Embryonic facial prominence (tissue), 1 donor: Measurements from ENCODE around the gene HIVEP1.

Experiments
- DNase-seq: peaks from one replicate; pipeline ENCODE4 v3.0.0-alpha.2; 2016; ENCODE audit errors: extremely low spot score

The HIVEP1 gene

GRCh38 chr6:12017876-12018401 lies 5.8 kb downstream of the HIVEP1 start:
- no peak for DNase-seq

- no peak for DNase-seq
Observed at GRCh38 chr6:12020187-12020791, 8.2 kb downstream of the HIVEP1 start.

- no peak for DNase-seq
Observed at GRCh38 chr6:12022481-12022880, 10.4 kb downstream of the HIVEP1 start.

- DNase-seq, result no peak
Observed at GRCh38 chr6:12022953-12023388, 10.9 kb downstream of the HIVEP1 start.

- no peak for DNase-seq
Observed at GRCh38 chr6:12024216-12024615, 12.1 kb downstream of the HIVEP1 start.

GRCh38 chr6:12024699-12025434 lies 12.8 kb downstream of the HIVEP1 start:
- no peak for DNase-seq

- DNase-seq, result no peak
Observed at GRCh38 chr6:12026120-12026519, 14.0 kb downstream of the HIVEP1 start.

GRCh38 chr6:12026833-12027232 lies 14.7 kb downstream of the HIVEP1 start:
- DNase-seq, result no peak

- no peak for DNase-seq
Observed at GRCh38 chr6:12028213-12028612, 16.1 kb downstream of the HIVEP1 start.

- no peak for DNase-seq
Observed at GRCh38 chr6:12029979-12030737, 18.0 kb downstream of the HIVEP1 start.

GRCh38 chr6:12030993-12031550 lies 19.0 kb downstream of the HIVEP1 start:
- DNase-seq, result no peak

- DNase-seq, result no peak
Observed at GRCh38 chr6:12032783-12033573, 20.9 kb downstream of the HIVEP1 start.

- DNase-seq, result no peak
Observed at GRCh38 chr6:12033770-12034169, 21.7 kb downstream of the HIVEP1 start.

- DNase-seq, result no peak
Observed at GRCh38 chr6:12034349-12034748, 22.2 kb downstream of the HIVEP1 start.

GRCh38 chr6:12034837-12035236 lies 22.7 kb downstream of the HIVEP1 start:
- no peak for DNase-seq

- no peak for DNase-seq
Observed at GRCh38 chr6:12036766-12037165, 24.7 kb downstream of the HIVEP1 start.

GRCh38 chr6:12037798-12038197 lies 25.7 kb downstream of the HIVEP1 start:
- DNase-seq, result no peak

GRCh38 chr6:12039540-12040459 lies 27.7 kb downstream of the HIVEP1 start:
- DNase-seq, result no peak

GRCh38 chr6:12047304-12047703 lies 35.2 kb downstream of the HIVEP1 start:
- DNase-seq, result no peak

GRCh38 chr6:12047792-12048432 lies 35.8 kb downstream of the HIVEP1 start:
- no peak for DNase-seq
